Prostate gland (tissue), 2 donors: ENCODE results near the gene ADAMTS1.

ENCODE experiments used
- POLR2A ChIP-seq: fragments of 450-650 bp; IDR thresholded peaks from one replicate; pipeline ENCODE4 v1.6.1; 2016; ENCODE audit warnings: antibody characterized with exemption, mild to moderate bottlenecking
- POLR2AphosphoS5 ChIP-seq: sonication (generic); formaldehyde crosslinking; IDR thresholded peaks from one replicate; pipeline ENCODE4 v1.6.1; 2017; ENCODE audit warnings: antibody characterized with exemption
- TF ChIP-seq, protein P1 (sequence below), 4 experiments: fragments of 200-600 bp in 2 of 4; fragments of 450-650 bp in 2 of 4; sonication (generic) in 2 of 4; IDR thresholded peaks; 1 replicate in 3 of 4; 2 replicates in 1 of 4; pipeline ENCODE4 v1.5.1; 2016 to 2019; ENCODE audit warnings: antibody characterized with exemption in 4 of 4, mild to moderate bottlenecking in 2 of 4, moderate library complexity in 2 of 4

DNA sequence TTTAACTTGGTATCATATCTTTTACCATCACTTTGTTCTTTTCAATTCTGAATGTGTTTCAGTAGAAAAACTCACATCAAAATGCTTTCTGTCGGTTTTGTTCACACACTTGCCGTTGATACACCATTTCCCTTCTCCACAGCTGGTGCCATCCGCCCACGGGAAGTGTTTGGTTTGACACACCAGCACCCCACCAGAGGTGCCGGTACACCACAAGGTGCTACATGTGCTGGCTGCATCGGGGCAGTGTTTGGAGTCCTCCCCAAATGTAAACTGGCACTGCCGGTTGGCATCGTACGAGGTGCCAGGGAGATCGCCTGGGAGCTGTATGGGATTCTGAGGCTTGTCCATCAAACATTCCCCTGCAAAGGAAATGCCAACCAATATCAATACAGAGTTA lies 5.0 kb downstream of the ADAMTS1 start:
- TF ChIP-seq, protein P1, sequence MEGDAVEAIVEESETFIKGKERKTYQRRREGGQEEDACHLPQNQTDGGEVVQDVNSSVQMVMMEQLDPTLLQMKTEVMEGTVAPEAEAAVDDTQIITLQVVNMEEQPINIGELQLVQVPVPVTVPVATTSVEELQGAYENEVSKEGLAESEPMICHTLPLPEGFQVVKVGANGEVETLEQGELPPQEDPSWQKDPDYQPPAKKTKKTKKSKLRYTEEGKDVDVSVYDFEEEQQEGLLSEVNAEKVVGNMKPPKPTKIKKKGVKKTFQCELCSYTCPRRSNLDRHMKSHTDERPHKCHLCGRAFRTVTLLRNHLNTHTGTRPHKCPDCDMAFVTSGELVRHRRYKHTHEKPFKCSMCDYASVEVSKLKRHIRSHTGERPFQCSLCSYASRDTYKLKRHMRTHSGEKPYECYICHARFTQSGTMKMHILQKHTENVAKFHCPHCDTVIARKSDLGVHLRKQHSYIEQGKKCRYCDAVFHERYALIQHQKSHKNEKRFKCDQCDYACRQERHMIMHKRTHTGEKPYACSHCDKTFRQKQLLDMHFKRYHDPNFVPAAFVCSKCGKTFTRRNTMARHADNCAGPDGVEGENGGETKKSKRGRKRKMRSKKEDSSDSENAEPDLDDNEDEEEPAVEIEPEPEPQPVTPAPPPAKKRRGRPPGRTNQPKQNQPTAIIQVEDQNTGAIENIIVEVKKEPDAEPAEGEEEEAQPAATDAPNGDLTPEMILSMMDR (IDR thresholded peaks at IDR 0.05) = no peak
- TF ChIP-seq POLR2AphosphoS5 (no peak), POLR2A (no peak)
